HG02943 (cell line): ENCODE data around the gene ZC2HC1C.
A peak's percentile ranks its signal among the peaks of the same experiment; 100 is the strongest.
"Not testable (repeated sequence)": the region's sequence is repeated elsewhere in the genome, so short reads cannot be mapped to it uniquely, and the experiment has no call there.

ENCODE experiments used
- ATAC-seq: cut with Tn5 transposase; IDR thresholded peaks from one replicate; pipeline ENCODE4 v1.9.1; 2021; ENCODE audit warnings: mild to moderate bottlenecking, low read depth, moderate library complexity; ENCODE audit not compliant: unreplicated experiment

ZC2HC1C gene

GRCh38 chr14:75090353-75090752 is 20.9 kb downstream of the ZC2HC1C start:
- ATAC-seq: no peak

GRCh38 chr14:75091251-75091650 is 21.8 kb downstream of the ZC2HC1C start:
- no peak for ATAC-seq

GRCh38 chr14:75092698-75093097 is 23.3 kb downstream of the ZC2HC1C start:
- no peak for ATAC-seq

GRCh38 chr14:75094896-75095295 is 25.5 kb downstream of the ZC2HC1C start:
- no peak for ATAC-seq

- no peak for ATAC-seq
Measured at GRCh38 chr14:75095690-75096089, 26.2 kb downstream of the ZC2HC1C start.

- no peak for ATAC-seq
Measured at GRCh38 chr14:75096959-75097358, 27.5 kb downstream of the ZC2HC1C start.

- ATAC-seq: no peak
Measured at GRCh38 chr14:75098212-75098611, 28.8 kb downstream of the ZC2HC1C start.

- ATAC-seq: no peak
Measured at GRCh38 chr14:75098682-75099081, 29.2 kb downstream of the ZC2HC1C start.

- no peak for ATAC-seq
Measured at GRCh38 chr14:75101491-75101890, 32.0 kb downstream of the ZC2HC1C start.

GRCh38 chr14:75107186-75107585 is 37.7 kb downstream of the ZC2HC1C start:
- no peak for ATAC-seq

- ATAC-seq: no peak
Measured at GRCh38 chr14:75109877-75110276, 40.4 kb downstream of the ZC2HC1C start.

- ATAC-seq: no peak
Measured at GRCh38 chr14:75113932-75114539, 44.6 kb downstream of the ZC2HC1C start.

- ATAC-seq: no peak
Measured at GRCh38 chr14:75119056-75119455, 49.6 kb downstream of the ZC2HC1C start.

- no peak for ATAC-seq
Measured at GRCh38 chr14:75120541-75121291, 51.3 kb downstream of the ZC2HC1C start.

GRCh38 chr14:75121552-75121951 is 52.1 kb downstream of the ZC2HC1C start:
- ATAC-seq: no peak

- no peak for ATAC-seq
Measured at GRCh38 chr14:75123991-75124390, 54.5 kb downstream of the ZC2HC1C start.

GRCh38 chr14:75125617-75126016 is 56.2 kb downstream of the ZC2HC1C start:
- no peak for ATAC-seq

- ATAC-seq: no peak
Measured at GRCh38 chr14:75126121-75126544, 56.7 kb downstream of the ZC2HC1C start.

GRCh38 chr14:75126679-75127473 is 57.4 kb downstream of the ZC2HC1C start, which contains the start of gene NEK9:
Gene NEK9, minus strand, starts transcription at chr14:75127048. Its CDS starts 127 bp downstream, at chr14:75126921.
- peak; percentile 88 for ATAC-seq

- not testable (repeated sequence) for ATAC-seq
Measured at GRCh38 chr14:75127474-75127820, 58.0 kb downstream of the ZC2HC1C start.

GRCh38 chr14:75127903-75128595 is 58.6 kb downstream of the ZC2HC1C start:
- ATAC-seq: no peak
